HCT116 (cell line): Measurements from ENCODE around the gene FNDC3B. TPM values are rescaled to one million over a fixed set of nuclear protein-coding genes. Genes with fewer than 3 reads are reported as not detected.

ENCODE experiments used
- ATAC-seq: fragments of 200-7000 bp; cut with Tn5 transposase; 2 replicates; pipeline ENCODE4 v1.9.1; 2020; ENCODE audit warnings: mild to moderate bottlenecking, moderate library complexity
- BruUV-seq: library from RNA; stranded (reverse); fragments of 400-500 nt; replicated peaks from 2 replicates; lab custom pipeline; 2021; lab: Mats Ljungman, UMichigan
- CTCF ChIA-PET: fragments of 300-600 bp; sonication (Branson Sonifier 250); formaldehyde crosslinking; loops from one replicate; lab custom pipeline; 2021; ENCODE audit warnings: antibody characterized with exemption; lab: Charles Lee
- POLR2A ChIA-PET: fragments of 300-600, 350-600 bp; sonication (Branson Sonifier 250); formaldehyde crosslinking; loops from one replicate; lab custom pipeline; 2021; ENCODE audit warnings: antibody characterized with exemption; lab: Charles Lee
- RAD21 ChIA-PET, 2 experiments: fragments of 300-600 bp; sonication (Branson Sonifier 250); formaldehyde crosslinking; loops; one replicate each; lab custom pipeline; 2023; ENCODE audit warnings: low total read pairs in 2 of 2; ENCODE audit not compliant: uncharacterized antibody in 2 of 2, unreplicated experiment in 2 of 2, low non-redundant PET in 1 of 2; lab: Charles Lee
- DNase-seq: peaks from one replicate; pipeline ENCODE4 v3.0.0-alpha.2; 2010; ENCODE audit warnings: low read depth, low spot score
- H2AFZ ChIP-seq: fragments of 200-600 bp; shearing (Covaris generic), sonication (generic); 2 replicates; pipeline ENCODE4 v1.6.1; 2017; ENCODE audit warnings: low read depth, mixed run types, mixed read lengths, antibody characterized with exemption, low read length; ENCODE audit not compliant: poor library complexity, severe bottlenecking
- H3K27ac ChIP-seq: 2 replicates; pipeline ENCODE4 v1.5.1; 2012; ENCODE audit warnings: low read depth, low read length
- H3K27me3 ChIP-seq: fragments of 200-600 bp; sonication (generic); 2 replicates; pipeline ENCODE4 v1.6.1; 2016; ENCODE audit warnings: mixed run types, low read length, mixed read lengths; ENCODE audit not compliant: insufficient read depth
- H3K36me3 ChIP-seq, 2 experiments: fragments of 200-500 bp in 1 of 2; fragments of 200-600 bp in 1 of 2; sonication (Bioruptor generic) in 1 of 2; sonication (generic) in 1 of 2; 2 replicates each; pipeline versions ENCODE4 v1.5.1 to v1.6.1; 2014 to 2016; ENCODE audit warnings: low read length in 2 of 2, inconsistent platforms in 1 of 2, mixed read lengths in 1 of 2, mixed run types in 1 of 2; ENCODE audit not compliant: insufficient read depth in 2 of 2, control insufficient read depth in 1 of 2
- H3K4me1 ChIP-seq, 2 experiments: fragments of 200-600 bp in 1 of 2; sonication (generic) in 1 of 2; 2 replicates each; pipeline versions ENCODE4 v1.5.1 to v1.6.1; 2012 to 2017; ENCODE audit warnings: low read length in 2 of 2, inconsistent platforms in 1 of 2, mild to moderate bottlenecking in 1 of 2, mixed read lengths in 1 of 2, mixed run types in 1 of 2, moderate library complexity in 1 of 2; ENCODE audit not compliant: insufficient read depth in 2 of 2, control insufficient read depth in 1 of 2
- H3K4me2 ChIP-seq: fragments of 200-600 bp; sonication (generic); 2 replicates; pipeline ENCODE4 v1.6.1; 2017; ENCODE audit warnings: mixed run types, low read length, mixed read lengths
- H3K4me3 ChIP-seq, 2 experiments: fragments of 200-600 bp in 1 of 2; sonication (generic) in 1 of 2; replicated peaks in 1 of 2; 2 replicates each; pipeline ENCODE4 v1.5.1; 2011 to 2016; ENCODE audit warnings: low read length in 2 of 2, control low read depth in 1 of 2, low read depth in 1 of 2, mild to moderate bottlenecking in 1 of 2, mixed read lengths in 1 of 2, mixed run types in 1 of 2
- H3K79me2 ChIP-seq: fragments of 200-600 bp; sonication (generic); 2 replicates; pipeline ENCODE4 v1.6.1; 2017; ENCODE audit warnings: mild to moderate bottlenecking, mixed run types, low read length, moderate library complexity, mixed read lengths; ENCODE audit not compliant: insufficient read depth
- H3K9ac ChIP-seq: fragments of 200-600 bp; sonication (generic); 2 replicates; pipeline ENCODE4 v1.6.1; 2016; ENCODE audit warnings: low read length, mixed read lengths
- H3K9me2 ChIP-seq: fragments of 200-600 bp; sonication (generic), shearing (Covaris generic); 2 replicates; pipeline ENCODE4 v1.6.1; 2017; ENCODE audit warnings: mixed run types, mild to moderate bottlenecking, moderate library complexity; ENCODE audit not compliant: insufficient read depth
- H3K9me3 ChIP-seq, 2 experiments: fragments of 200-500 bp in 1 of 2; fragments of 200-600 bp in 1 of 2; sonication (Bioruptor generic) in 1 of 2; sonication (generic) in 1 of 2; 2 replicates each; pipeline ENCODE4 v1.6.1; 2014 to 2017; ENCODE audit warnings: low read length in 2 of 2, mixed read lengths in 2 of 2, inconsistent platforms in 1 of 2, low read depth in 1 of 2, mild to moderate bottlenecking in 1 of 2, mixed run types in 1 of 2, moderate library complexity in 1 of 2; ENCODE audit not compliant: control insufficient read depth in 1 of 2, insufficient read depth in 1 of 2
- H4K20me1 ChIP-seq: fragments of 200-600 bp; sonication (generic), shearing (Covaris generic); 2 replicates; pipeline ENCODE4 v1.6.1; 2017; ENCODE audit warnings: mixed run types, mild to moderate bottlenecking, moderate library complexity; ENCODE audit not compliant: insufficient read depth
- EGR1 ChIP-seq: IDR thresholded peaks from 2 replicates; pipeline ENCODE4 v1.6.1; 2012; ENCODE audit warnings: low read depth
- EZH2phosphoT487 ChIP-seq: fragments of 200-600 bp; IDR thresholded peaks from 2 replicates; pipeline ENCODE4 v1.6.1; 2018; ENCODE audit warnings: antibody characterized with exemption, borderline replicate concordance
- FOSL1 ChIP-seq: IDR thresholded peaks from 2 replicates; pipeline ENCODE4 v1.6.1; 2012; ENCODE audit warnings: low read depth
- MAX ChIP-seq: IDR thresholded peaks from 2 replicates; pipeline ENCODE4 v1.6.1; 2012
- POLR2AphosphoS5 ChIP-seq: IDR thresholded peaks from 2 replicates; pipeline ENCODE4 v1.6.1; 2011; ENCODE audit warnings: mild to moderate bottlenecking, low read depth, low read length, moderate library complexity
- SIN3A ChIP-seq: IDR thresholded peaks from 2 replicates; pipeline ENCODE4 v1.6.1; 2012; ENCODE audit warnings: low read depth
- SP1 ChIP-seq: IDR thresholded peaks from 2 replicates; pipeline ENCODE4 v1.6.1; 2012; ENCODE audit warnings: low read depth
- SRF ChIP-seq: IDR thresholded peaks from 2 replicates; pipeline ENCODE4 v1.6.1; 2012; ENCODE audit warnings: low read depth
- YY1 ChIP-seq: IDR thresholded peaks from 2 replicates; pipeline ENCODE4 v1.6.1; 2011; ENCODE audit warnings: low read length, low read depth, moderate library complexity, mild to moderate bottlenecking; ENCODE audit not compliant: insufficient replicate concordance; ENCODE audit errors: extremely low read depth
- ZBTB33 ChIP-seq: IDR thresholded peaks from 2 replicates; pipeline ENCODE4 v1.6.1; 2011; ENCODE audit warnings: mild to moderate bottlenecking, low read length, moderate library complexity; ENCODE audit not compliant: insufficient replicate concordance; ENCODE audit errors: extremely low read depth
- ZFX ChIP-seq: fragments of 450-650 bp; IDR thresholded peaks from 2 replicates; pipeline ENCODE4 v1.6.1; 2017
- intact Hi-C: fragments of 100-400 bp; cut with micrococcal nuclease; formaldehyde crosslinking; loops from 2 replicates; pipeline ENCODE4 v1.10.0; 2022
- total RNA-seq: library from RNA; stranded (reverse); gene quantifications from one replicate; pipeline ENCODE4 v1.2.1, GENCODE V29; 2021; ENCODE audit not compliant: unreplicated experiment

The FNDC3B gene
- total RNA-seq, 1 experiment from 2014 or later: 45.7 TPM

- Histone ChIP-seq H3K9ac (no peak overlapping the region), H3K27ac (no peak overlapping the region), H3K4me3 (no peak overlapping the region), H3K79me2 (no peaks in the 10 kb centered on the region), H4K20me1 (no peaks in the 10 kb centered on the region), H2AFZ (no peak overlapping the region), H3K4me1 (peaks cover 0 to 26% of the 10 kb centered on the region in 2 experiments; a peak in 2 of 4 replicates), H3K9me3 (no peaks in the 10 kb centered on the region), H3K4me2 (no peak overlapping the region; the same call in 1 of the 2 replicates), H3K9me2 (no peaks in the 10 kb centered on the region), H3K36me3 (peaks cover 3 to 7% of the 10 kb centered on the region in 2 experiments; a peak in 2 of 4 replicates), H3K27me3 (no peaks in the 10 kb centered on the region)
- DNase-seq: no peak
- ChIA-PET CTCF (no interaction called here), POLR2A (no interaction called here), RAD21 (no interaction called here)
- intact Hi-C loops: no loop called here
- BruUV-seq: no TSS peak
- peak; percentile 55 for ATAC-seq
- TF ChIP-seq SRF (no peak), POLR2AphosphoS5 (no peak), FOSL1 (no peak), MAX (no peak), ZBTB33 (no peak), SIN3A (no peak)
Measured at GRCh38 chr3:172307141-172307560, 267.8 kb downstream of the FNDC3B start.

- no peak overlapping the region for H3K27ac ChIP-seq
Measured at GRCh38 chr3:172309059-172309458, 269.7 kb downstream of the FNDC3B start.

More at GRCh38 chr3:172309059-172309458, 269.7 kb downstream of the FNDC3B start:
- Histone ChIP-seq H3K36me3 (peaks cover 3 to 7% of the 10 kb centered on the region in 2 experiments; a peak in 2 of 4 replicates), H3K79me2 (no peaks in the 10 kb centered on the region), H3K4me3 (no peak overlapping the region), H3K4me1 (peaks cover 0 to 26% of the 10 kb centered on the region in 2 experiments; a peak in 2 of 4 replicates), H3K9me3 (no peaks in the 10 kb centered on the region), H2AFZ (no peak overlapping the region), H3K4me2 (no peak overlapping the region), H3K9ac (no peak overlapping the region), H3K9me2 (no peaks in the 10 kb centered on the region), H3K27me3 (no peaks in the 10 kb centered on the region), H4K20me1 (no peaks in the 10 kb centered on the region)
- POLR2A ChIA-PET: no interaction called here
- ATAC-seq (no peak), DNase-seq (no peak)
- intact Hi-C loops: no loop called here
- CTCF ChIA-PET: no interaction called here
- RAD21 ChIA-PET: no interaction called here
- TF ChIP-seq ZFX: no peak
- no peak for TF ChIP-seq EGR1
- TF ChIP-seq SP1: no peak
- TF ChIP-seq YY1: no peak
- no peak for TF ChIP-seq EZH2phosphoT487
- BruUV-seq: no TSS peak
